LHCN-M2 (cell line): ENCODE results near the gene SYNM. TPM values are rescaled to one million over a fixed set of nuclear protein-coding genes. Genes with fewer than 3 reads are reported as not detected.
"Not testable (repeated sequence)": the region's sequence is repeated elsewhere in the genome, so short reads cannot be mapped to it uniquely, and the experiment has no call there.

Source experiments
- DNase-seq: peaks from one replicate; pipeline ENCODE4 v3.0.0-alpha.2; 2012; ENCODE audit warnings: low read depth
- total RNA-seq: library from RNA; depleted of rRNA; stranded (reverse); fragments of >200 nt; gene quantifications from 2 replicates; pipeline ENCODE4 v1.2.3, GENCODE V29; 2014

The SYNM gene
- total RNA-seq, 1 experiment from 2014 or later = 5.6 TPM

DNA sequence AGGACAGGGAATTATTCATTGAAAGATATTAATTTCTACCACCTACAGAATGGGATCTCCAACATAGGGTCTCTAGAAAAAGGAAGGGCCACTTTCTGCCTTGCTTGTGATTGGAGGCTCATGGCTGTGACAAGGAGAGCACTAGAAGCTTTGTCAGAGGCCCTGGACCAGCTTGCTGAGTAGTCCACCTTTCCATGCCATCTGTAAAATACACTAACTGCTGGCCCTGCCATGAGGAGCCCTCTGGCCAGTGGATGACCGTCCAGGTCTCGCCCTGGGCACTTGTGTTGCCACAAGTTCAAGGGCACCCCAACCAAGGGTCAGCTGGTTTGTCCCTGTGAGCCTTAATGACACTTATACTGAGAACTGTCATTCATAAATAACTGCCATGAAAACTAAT lies 1.6 kb upstream of the SYNM start:
- DNase-seq = no peak

DNA sequence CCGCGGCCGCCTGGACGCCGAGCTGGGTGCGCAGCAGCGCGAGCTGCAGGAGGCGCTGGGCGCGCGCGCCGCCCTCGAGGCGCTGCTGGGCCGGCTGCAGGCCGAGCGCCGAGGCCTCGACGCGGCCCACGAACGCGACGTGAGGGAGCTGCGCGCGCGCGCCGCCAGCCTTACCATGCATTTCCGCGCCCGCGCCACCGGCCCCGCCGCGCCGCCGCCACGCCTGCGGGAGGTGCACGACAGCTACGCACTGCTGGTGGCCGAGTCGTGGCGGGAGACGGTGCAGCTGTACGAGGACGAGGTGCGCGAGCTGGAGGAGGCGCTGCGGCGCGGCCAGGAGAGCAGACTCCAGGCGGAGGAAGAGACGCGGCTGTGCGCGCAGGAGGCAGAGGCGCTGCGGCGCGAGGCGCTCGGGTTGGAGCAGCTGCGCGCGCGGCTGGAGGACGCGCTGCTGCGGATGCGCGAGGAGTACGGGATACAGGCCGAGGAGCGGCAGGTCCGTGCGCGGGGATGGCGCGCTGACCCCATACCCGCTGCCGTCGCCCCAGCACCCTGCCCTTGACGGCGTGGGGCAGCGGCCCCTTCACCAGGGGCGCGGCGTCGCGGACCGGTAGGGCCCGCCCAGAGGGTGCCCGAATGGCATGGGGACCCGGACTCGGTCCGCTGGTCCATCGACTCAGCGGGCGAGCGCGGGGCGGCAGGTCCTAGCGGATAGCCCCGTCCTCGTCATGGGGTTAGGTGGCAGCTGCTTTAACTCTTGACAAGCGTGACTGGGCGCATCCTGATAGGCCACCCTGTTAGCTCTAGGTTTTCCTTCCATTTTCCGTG lies 848 bp downstream of the SYNM start:
- DNase-seq = peak; percentile 47

DNA sequence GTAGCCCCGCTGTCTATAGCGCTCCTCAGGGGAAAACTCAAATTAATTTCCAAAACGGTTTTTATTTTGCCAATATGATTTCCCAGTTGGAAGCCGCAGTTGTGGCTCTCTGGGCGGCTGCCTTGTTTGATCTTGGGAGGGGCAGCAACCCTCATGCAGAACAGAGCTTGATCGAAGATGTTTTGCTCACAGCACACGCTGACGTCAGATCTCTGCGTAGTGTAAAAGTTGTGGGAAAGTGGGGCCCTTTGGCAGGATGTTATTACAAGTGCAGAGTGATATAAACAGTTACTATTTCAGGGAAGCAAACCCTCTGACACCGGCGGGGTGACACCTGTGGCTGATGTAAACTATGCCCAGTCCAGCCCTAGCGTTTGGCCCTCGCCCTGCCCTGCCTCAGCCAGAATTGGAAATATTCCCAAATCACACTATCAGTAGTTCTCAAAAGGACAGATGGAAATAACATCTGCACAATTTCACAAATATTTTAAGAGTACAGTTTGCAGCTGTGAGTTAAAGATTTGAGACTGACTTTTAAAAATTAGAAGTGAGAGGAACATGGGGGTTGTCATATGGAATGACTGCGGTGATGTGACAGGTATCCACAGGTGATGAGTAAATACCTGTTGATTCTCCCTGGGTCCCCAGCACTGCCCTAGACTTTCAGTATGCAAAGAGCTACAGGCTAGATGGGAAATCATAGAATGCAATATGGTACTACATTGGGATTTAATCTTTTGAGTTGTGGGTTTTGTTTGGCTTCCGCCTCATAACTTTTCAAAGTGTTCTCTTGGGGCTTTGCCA lies 1.7 kb downstream of the SYNM start:
- no peak for DNase-seq

DNA sequence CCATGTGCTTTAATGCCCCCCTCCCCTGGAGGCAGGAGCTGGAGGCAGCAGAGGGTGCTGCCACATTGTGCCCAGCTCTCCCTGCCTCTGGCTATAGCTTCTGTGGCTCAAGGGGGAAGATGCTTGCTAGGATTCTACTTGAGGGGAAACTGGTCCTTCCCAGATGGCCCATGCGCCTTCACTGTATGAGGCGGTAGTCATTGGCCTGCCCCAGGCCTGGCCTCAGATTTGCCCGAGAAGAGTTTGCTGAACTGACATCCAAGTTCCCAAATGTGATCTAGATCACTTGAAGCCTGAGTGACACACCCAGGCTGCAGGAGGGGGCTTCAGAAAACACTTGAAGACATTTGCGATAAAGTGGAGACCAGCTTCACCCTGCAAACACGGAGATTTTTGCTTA lies 4.1 kb downstream of the SYNM start:
- DNase-seq = no peak

GRCh38 chr15:99109555-99110021 lies 4.7 kb downstream of the SYNM start:
- DNase-seq = no peak

DNA sequence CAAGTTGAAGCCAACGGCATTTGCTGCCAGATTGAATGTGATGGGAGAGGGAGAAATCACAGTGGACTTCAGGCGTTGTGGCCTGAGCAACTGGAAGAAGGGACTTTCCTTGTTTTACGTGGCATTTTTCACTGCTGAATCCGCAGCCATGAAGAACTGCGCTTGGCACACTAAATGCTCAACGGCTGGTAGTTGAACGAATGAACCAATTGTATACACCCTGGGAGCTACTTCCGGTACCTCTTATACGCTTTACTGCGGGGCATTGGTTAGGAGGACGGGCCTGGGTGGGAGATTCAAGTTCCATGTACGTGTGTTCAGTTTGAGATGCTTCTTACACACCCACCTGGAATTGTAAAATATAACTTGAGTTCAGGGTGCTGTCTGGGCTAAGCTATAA lies 5.2 kb downstream of the SYNM start:
- no peak for DNase-seq

GRCh38 chr15:99110581-99111320 lies 5.9 kb downstream of the SYNM start:
- no peak for DNase-seq

DNA sequence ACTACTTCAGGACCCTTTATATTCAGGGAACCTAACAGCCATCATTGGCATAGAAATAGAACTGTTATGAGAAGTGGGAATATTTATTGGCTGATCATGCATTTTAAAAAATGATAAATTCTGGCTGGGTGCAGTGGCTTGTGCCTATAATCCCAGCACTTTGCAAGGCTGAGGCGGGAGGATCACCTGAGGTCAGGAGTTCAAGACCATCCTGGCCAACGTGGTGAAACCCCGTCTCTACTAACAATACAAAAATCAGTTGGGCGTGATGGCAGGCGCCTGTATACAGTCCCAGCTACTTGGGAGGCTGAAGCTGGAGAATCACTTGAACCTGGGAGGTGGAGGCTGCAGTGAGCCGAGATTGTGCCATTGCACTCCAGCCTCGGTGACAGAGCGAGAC lies 6.8 kb downstream of the SYNM start:
- DNase-seq = not testable (repeated sequence)

GRCh38 chr15:99113547-99114271 lies 8.8 kb downstream of the SYNM start:
- no peak for DNase-seq

- DNase-seq = no peak
These were observed 9.8 kb downstream of the SYNM start for GRCh38 chr15:99114511-99115299.

- DNase-seq = no peak
These were observed 10.7 kb downstream of the SYNM start for GRCh38 chr15:99115300-99116215.

GRCh38 chr15:99117111-99117510 lies 12.2 kb downstream of the SYNM start:
- DNase-seq = no peak

- no peak for DNase-seq
These were observed 12.8 kb downstream of the SYNM start for GRCh38 chr15:99117563-99118257.

- DNase-seq = no peak
These were observed 13.4 kb downstream of the SYNM start for GRCh38 chr15:99118258-99118632.

- DNase-seq = no peak
These were observed 14.1 kb downstream of the SYNM start for GRCh38 chr15:99118801-99119546.

- DNase-seq = no peak
These were observed 15.3 kb downstream of the SYNM start for GRCh38 chr15:99120050-99120777.

- DNase-seq = no peak
These were observed 16.3 kb downstream of the SYNM start for GRCh38 chr15:99121207-99121606.
